ENCODE measurements around the gene TINAGL1.
"Not testable (repeated sequence)": the region's sequence is repeated elsewhere in the genome, so short reads cannot be mapped to it uniquely, and the experiment has no call there.

Gene TINAGL1

DNA sequence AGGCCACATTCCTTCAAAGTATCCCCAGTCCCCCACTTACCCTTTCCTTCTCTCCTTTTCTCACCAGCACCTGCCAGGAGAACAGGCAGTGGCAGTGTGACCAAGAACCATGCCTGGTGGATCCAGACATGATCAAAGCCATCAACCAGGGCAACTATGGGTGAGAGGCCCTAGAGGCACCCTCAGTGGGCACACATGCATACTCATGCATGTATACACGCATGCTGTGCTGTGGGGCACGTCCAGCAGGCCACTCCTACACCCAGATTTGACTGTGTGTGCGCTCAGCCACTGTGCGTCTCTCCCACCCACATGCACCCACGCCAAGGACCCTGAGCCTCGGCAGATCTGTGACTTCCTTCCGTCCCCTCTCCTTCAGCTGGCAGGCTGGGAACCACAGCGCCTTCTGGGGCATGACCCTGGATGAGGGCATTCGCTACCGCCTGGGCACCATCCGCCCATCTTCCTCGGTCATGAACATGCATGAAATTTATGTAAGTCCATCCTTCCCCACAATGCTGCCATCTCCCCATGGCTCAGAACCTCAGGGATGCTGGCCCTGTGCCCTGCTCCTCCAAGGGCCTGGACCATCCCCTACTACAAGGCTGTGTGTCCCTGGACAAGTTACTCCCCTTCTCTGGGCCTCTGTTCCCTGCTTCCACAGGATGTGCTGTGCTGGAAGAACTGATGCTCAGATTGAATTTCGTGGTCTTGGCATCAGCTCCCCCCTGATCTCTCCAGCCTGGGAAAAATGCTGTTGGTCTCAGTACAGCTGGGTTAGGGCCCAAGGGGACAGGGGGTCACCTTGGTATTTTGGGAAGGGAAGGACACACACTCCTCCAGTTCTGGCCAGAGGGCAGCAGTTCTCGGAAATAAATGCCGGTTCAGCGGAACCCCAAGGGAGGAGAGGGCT, 7.0 kb downstream of the TINAGL1 start:
- no peak for FAIRE-seq
- DNase-seq (ENCODE audit: low spot score): no peak

DNA sequence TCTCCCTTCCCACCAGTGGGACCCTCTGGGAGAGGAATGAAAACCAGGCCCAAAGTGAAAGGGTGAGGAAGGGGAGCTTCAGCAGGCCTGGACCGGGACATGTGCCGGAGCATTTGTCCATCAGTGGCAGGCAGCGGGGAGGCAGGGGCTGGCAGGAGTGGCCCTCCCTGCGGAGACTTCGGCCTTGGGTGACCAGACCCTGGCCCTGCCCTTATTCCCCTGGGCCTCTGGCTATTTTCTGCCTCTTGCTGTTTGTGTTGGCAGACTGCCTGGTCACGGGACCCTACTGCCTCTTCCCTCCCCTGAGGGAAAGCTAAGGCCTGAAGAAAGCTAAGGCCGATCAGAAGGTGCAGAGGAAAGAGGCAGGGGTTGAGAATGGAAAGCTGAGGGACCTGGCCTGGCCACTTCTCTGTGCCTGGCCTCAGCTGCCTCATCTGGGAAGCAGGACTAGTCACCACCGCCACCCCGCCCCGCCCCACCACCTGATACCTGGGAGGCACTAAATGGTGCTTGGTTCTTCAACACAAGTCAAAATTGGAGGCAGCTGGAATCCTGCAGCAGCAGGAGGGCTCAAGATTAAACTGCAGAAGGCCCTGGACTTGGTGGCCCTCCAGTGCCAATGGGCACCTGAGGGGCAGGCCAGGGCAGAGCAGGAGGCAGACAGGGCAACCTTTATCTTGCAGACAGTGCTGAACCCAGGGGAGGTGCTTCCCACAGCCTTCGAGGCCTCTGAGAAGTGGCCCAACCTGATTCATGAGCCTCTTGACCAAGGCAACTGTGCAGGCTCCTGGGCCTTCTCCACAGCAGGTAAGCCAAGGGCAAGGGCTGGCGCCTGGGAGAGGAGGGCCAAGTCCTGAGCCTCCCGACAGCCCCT, 7.9 kb downstream of the TINAGL1 start:
- DNase-seq (ENCODE audit: low spot score): no peak
- FAIRE-seq: no peak

DNA sequence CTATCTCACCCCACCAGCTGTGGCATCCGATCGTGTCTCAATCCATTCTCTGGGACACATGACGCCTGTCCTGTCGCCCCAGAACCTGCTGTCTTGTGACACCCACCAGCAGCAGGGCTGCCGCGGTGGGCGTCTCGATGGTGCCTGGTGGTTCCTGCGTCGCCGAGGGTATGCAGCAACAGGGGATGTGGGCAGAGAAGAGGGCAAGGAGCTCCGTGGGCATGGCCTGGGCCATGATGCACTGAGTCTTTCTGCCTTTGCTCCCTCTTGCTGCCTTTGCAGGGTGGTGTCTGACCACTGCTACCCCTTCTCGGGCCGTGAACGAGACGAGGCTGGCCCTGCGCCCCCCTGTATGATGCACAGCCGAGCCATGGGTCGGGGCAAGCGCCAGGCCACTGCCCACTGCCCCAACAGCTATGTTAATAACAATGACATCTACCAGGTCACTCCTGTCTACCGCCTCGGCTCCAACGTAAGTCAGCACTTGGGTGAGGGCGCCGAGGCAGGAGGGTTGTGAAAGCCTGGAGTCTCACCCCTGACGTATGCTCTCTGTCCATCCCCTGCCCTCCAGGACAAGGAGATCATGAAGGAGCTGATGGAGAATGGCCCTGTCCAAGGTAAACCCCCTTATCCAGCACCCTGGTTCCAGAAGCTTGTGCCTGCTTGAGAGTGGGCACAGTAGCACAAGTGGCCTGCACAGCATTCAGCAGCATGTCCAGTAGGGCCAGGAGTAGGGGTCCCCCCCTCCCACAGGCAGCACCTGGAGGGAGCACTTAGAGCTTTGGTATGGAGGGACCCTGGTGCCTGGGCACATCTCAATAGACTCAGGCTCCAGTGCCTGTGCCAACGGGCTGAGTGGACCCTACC, 8.8 kb downstream of the TINAGL1 start:
- FAIRE-seq (no peak), DNase-seq (ENCODE audit: low spot score) (no peak)

DNA sequence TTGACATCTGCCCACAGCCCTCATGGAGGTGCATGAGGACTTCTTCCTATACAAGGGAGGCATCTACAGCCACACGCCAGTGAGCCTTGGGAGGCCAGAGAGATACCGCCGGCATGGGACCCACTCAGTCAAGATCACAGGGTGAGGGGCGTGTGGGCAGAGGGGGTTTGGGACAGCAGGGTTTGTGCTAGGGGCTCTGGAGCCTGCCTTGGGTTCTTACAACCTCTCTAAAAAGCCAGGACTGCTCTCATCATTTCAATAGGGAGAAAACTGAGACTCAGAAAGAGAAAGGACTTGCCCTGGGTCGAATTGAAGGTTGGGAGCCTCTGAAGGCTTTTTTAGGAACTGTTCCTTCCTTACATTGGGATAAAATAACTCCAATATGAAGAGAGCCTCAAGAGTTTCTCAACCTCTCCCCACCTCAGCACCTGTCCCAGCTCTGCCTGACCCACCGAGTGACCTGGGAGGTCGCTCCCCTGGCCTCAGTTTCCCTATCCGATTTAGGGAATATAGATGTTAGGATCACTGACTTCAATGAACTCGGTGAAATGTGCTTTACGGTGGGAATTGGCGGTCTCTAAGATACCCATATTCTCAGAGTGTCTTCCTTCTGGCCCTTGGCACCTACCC, 9.5 kb downstream of the TINAGL1 start:
- FAIRE-seq (no peak), DNase-seq (ENCODE audit: low spot score) (no peak)

DNA sequence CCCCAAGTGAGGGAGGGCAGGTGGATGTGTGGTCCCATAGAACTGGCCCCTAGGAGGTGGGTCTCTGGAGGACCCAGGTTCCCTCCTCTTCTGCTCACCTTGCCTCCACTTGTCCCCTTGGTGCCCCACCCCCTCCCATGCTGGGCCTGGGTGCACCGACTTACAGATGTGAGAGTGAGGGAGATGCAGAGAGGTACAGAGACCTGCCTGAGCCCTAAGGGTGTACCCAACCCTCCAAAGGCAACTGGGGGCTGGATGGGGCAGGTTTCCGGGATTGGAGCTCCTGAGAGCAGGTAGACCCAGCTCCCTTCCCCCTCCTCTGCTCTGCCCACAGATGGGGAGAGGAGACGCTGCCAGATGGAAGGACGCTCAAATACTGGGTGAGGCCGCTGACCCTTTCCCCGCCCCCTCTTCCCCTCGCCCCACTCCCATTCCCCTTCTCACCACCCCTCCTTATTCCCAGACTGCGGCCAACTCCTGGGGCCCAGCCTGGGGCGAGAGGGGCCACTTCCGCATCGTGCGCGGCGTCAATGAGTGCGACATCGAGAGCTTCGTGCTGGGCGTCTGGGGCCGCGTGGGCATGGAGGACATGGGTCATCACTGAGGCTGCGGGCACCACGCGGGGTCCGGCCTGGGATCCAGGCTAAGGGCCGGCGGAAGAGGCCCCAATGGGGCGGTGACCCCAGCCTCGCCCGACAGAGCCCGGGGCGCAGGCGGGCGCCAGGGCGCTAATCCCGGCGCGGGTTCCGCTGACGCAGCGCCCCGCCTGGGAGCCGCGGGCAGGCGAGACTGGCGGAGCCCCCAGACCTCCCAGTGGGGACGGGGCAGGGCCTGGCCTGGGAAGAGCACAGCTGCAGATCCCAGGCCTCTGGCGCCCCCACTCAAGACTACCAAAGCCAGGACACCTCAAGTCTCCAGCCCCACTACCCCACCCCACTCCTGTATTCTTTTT, 10.3 kb downstream of the TINAGL1 start:
- FAIRE-seq (no peak), DNase-seq (ENCODE audit: low spot score) (no peak)

DNA sequence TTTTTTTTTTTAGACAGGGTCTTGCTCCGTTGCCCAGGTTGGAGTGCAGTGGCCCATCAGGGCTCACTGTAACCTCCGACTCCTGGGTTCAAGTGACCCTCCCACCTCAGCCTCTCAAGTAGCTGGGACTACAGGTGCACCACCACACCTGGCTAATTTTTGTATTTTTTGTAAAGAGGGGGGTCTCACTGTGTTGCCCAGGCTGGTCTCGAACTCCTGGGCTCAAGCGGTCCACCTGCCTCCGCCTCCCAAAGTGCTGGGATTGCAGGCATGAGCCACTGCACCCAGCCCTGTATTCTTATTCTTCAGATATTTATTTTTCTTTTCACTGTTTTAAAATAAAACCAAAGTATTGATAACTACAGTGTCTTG, 11.0 kb downstream of the TINAGL1 start:
- not testable (repeated sequence) for FAIRE-seq; DNase-seq (ENCODE audit: low spot score)

DNA sequence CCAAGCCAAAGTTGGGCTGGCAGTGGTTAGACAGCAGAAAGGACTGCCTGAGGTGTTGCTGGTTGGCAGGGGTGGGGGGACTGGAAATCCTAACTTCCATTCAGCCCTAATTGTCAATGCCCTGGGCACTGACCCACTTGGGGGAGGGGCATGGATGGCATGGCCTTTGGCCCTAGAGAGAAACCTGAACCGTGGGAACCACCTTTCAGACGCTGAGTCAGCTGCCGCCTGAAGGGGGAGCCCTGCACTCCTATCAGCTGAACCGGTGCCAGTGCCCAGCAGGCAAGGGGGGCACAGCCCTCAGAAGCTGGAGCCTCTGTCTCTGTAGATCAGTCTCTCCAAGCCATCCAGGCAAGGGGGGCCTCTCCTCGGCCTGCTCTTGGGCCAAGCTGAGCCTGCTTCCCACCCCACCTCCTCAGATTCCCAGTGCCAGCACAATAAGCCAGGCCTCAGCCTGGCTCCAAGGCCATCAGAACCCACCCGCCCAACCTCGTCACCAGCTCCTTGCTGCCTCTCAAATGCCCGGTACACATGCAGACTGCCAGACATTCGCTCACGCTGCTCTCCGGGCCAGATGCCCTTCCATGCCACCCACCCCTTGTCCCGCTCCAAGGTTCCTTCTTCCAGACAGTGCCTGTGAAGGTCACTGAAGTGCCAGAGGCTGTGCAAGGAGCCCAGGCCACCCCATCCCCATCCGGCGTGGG, 11.6 kb downstream of the TINAGL1 start:
- FAIRE-seq (no peak), DNase-seq (ENCODE audit: low spot score) (peak; percentile 31)

DNA sequence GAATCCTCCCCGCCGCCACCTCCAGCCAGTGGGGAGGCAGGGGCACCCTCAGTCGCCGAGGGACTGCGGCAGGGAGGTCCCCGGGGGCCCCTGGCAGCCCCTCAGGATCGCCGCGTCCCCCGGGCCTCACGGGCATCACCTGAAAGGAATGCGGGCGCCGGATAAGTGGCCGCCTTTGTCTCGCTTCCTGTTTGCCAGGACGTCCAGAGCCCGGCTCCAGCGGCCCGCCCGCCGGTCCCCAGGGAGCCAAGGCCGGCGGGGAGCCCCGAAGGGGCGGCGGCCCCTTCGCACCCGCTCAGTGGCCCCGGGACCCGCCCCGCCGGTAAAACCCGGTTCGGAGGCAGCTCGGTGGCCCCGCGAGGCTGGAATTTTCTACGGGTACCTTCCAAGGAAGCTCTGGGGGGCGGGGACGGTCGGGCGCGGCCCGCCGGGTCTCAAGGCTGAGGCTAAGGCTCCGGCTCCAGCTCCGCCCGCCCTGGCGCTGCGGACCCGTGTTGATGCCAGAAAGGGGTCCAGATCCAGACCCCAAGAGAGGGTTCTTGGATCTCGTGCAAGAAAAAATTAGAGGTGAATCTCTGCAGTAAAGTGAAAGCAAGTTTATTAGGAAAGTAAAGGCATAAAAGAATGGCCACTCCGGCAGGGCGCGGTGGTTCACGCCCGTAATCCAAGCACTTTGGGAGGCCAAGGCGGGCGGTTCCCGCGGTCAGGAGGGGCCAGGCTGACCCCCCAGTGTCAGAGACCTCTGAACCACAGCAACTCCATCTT, 12.6 kb downstream of the TINAGL1 start:
- FAIRE-seq (no peak), DNase-seq (ENCODE audit: low spot score) (no peak)

DNA sequence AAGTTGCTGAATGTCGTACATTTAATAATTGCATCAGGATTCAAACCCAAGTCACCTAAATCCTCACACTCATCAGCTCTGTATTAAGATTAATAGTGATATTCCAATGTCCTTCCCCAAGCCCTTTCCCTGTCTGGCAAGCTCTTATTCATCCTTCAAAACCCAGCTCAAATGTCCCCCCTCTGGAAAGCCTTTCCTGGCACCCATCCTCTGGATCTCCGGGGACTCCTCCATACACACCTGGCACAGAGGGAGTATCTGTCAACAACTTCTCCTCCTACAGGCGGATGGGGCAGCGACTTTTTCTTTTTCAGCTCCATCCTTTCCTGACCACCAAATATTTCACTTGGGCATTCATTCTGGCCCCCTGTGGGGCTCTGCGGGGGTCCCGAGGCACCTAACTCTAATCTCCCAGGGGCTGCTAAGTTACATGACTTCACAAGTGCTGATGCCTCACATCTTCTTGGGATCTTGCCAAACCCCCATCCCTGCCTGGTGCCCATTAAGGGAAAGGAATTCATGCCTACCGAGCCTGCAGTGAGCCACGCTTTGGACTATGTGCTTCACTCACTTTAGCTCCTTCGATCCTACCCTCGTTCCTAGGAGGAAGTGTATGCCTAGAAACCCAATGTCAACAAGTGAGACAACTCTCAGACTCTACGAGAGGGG, 15.2 kb downstream of the TINAGL1 start:
- peak; percentile 86 for FAIRE-seq
- peak; percentile 97 for DNase-seq (ENCODE audit: low spot score)

DNA sequence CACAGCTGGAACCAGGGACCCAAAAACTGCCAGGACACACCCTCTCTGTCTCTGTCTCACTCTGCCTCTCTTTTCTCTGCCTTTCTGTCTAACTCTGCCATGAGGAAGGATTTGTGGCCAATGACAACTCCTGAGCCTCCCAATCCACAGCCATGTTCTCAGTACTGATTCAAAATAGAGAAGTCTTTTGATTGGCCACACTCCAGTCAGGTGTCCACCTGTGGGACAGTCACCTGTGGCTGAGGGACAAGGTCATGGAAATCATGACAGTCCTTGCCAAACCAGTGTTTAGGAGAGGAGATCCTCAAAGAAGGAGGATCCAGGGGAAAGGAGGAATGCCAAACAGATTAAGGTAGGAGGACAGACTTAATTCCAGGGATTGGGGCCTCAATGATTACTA, 15.8 kb downstream of the TINAGL1 start:
- DNase-seq (ENCODE audit: low spot score) (no peak), FAIRE-seq (no peak)

DNA sequence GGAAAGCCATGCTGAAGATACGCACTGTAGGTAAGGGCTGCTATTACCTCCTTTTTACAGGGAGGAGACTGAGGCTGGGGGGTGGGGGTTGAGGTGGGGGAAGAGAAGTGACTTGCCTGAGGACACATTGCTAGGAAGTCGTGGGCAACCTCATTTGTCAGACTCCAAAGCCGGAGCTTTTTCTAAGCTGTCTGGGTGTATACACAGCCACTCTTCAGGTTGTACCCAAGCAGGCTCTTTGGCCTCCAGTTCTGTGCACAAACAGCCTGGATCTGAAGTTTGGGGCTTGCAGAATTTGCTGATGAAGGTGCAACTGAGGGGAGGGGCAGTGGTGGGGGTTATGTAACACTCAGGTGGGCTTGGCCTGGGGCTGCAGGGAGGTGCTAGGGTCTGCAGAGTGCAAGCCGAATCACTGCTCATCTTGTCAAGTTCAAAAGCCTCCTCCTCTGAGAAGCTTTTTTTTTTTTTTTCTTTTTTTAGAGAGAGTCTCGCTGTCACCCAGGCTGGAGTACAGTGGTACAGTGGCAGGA, 16.9 kb downstream of the TINAGL1 start:
- DNase-seq (ENCODE audit: low spot score) (no peak), FAIRE-seq (no peak)

DNA sequence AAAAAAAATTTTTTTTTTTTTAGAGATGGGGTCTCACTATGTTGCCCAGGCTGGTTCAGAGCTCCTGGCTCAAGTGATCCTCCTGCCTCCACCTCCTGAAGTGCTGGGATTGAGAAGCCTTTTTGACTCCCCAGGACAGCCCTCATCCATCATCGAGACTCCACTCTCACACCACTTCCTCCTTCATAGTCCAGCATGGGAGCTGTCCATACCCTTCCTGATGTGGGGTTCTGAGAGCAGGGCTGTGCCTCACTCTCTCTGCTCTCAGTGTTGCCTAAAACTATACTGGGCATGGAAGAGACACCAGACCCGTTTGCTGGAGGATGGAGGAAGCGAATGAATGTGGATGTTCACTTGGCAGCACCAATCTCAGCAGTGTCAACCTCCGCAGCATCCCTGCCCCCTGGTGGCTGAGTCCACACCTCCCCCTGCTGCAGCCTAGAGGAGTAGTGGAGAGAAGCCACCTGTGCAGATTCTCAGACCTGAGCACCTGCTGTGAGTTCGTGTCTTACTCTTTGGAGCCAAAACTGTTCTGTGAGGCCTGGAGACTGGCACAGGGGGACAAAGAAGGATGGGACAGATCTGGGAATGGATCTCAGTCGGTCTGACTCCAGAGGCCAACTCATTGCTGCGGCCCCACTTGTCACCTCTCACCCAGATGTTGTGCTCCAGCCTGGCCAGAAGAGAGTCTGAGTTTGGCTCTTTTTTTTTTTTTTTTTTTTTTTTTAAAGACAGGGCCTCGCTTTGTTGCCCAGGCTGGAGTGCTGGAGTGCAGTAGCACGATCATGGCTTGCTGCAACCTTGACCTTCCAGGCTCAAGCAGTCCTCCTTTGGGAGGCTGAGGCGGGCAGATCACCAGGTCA, 17.7 kb downstream of the TINAGL1 start:
- FAIRE-seq (no peak), DNase-seq (ENCODE audit: low spot score) (peak; percentile 51)

DNA sequence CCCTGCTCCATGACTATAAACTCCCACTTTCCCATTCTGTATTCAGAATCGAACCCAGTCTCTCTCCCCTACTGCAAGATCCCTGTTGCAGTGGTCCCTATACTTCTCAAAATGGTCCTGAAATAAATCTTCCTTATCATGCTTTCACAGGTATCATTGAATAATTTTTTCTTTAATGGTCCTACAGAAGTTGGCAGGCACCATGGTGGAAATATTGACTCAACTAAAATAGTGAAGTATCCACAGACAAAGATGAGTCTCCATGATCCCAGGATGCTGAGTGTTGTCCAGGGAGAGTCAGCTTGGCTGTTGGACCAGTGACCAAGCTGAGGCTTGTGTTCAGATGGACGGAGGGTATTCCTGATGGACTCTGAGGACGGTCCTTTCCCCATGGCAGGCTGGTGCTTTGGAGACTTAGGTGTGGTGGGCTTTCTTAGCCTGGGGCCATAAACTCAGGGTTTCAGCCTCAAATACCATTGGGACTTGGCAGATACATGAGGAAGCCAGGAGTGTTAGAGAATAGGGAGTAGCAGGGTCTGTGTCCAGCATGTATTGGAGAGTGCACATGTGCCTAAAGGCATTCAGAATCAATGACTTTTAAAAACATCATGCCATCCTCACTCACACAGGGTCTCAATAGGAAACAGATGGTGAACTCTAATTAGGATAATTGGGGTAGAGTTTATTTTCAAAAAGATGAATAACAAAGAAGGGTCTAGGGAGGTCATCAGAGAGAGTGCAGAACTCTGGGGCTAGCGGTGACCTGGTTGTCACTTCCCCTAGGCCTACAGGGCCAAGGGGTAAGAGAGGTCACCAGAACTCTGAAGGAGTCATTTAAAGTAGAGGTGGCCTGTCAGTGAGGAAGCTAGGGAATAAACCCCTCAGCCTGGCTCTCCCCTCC, 19.8 kb downstream of the TINAGL1 start:
- FAIRE-seq: no peak
- DNase-seq (ENCODE audit: low spot score): no peak

DNA sequence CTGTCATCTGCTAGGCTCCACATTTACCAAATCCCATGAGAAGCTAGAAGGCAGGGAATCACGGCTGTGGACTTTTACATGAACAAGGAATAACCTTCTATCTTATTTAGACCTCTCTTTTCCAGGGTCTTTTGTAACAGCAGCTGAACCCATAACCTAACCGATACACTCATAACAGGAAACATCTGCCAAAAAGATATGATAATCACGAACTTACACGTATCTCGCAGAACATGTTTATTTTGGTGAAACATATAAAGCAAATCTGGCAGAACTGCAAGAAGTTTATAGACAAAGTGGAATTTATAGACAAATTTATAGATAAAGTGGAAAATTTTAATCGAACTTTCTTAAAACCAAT, 20.4 kb downstream of the TINAGL1 start:
- DNase-seq (ENCODE audit: low spot score) (no peak), FAIRE-seq (no peak)

DNA sequence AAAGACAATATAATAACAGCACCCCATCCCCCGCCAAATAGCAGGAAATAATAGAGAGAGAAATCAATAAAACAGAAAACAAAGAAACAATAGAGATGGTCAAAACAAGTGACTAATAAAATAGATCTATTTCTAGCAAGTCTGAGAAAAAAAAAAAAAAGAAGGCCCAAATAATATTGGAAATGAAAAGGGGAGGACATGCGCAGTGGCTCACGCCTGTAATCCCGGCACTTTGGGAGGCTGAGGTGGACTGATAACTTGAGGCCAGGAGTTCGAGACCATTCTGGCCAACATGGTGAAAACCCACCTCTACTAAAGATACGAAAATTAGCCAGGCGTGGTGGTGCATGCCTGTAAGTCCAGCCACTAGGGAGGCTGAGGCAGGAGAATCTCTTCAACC, 22.7 kb downstream of the TINAGL1 start:
- FAIRE-seq (no peak), DNase-seq (ENCODE audit: low spot score) (no peak)

DNA sequence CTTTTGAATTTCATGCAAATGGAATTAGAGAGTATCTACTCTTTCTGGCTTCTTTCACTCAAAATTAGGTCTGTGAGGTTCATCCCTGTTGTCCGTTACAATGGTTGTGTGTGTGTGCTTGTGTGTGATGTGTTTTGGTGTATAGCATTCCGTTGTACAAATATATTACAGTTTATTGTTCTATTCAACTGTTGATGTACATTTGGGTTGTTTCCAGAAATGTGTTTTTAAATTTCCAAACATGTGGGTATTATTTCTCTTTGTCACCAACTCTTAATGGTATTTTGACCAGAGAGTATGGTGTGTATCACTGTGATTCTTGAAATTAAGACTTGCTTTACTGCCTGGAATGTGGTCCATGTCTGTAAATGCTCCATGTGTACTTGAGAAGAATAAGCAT, 24.3 kb downstream of the TINAGL1 start:
- FAIRE-seq: no peak

More for the DNA sequence above, 24.3 kb downstream of the TINAGL1 start:
- DNase-seq (ENCODE audit: low spot score): no peak
